B cell (primary cell): Measurements from ENCODE around the gene SETBP1.

Experiments
- CTCF ChIP-seq: fragments of 200-600 bp; IDR thresholded peaks from one replicate; pipeline ENCODE4 v1.8.0; 2022; ENCODE audit warnings: antibody characterized with exemption, mild to moderate bottlenecking
- EZH2 ChIP-seq: IDR thresholded peaks from 2 replicates; pipeline ENCODE4 v1.6.1; 2012; ENCODE audit warnings: borderline replicate concordance, low read depth, mild to moderate bottlenecking, moderate library complexity, low read length; ENCODE audit not compliant: insufficient read depth, poor library complexity, severe bottlenecking

GRCh38 chr18:44765456-44765855 lies 84.8 kb downstream of the SETBP1 start:
- no peak for TF ChIP-seq CTCF
- TF ChIP-seq EZH2: no peak
